ENCODE data around the gene RMDN2. TPM values are rescaled to one million over a fixed set of nuclear protein-coding genes. Genes with fewer than 3 reads are reported as not detected.

The RMDN2 gene
- total and polyA plus RNA-seq, 10 of the 15 experiments (the other 5 are each of a cell fraction or from before 2014, with no cell fraction given) = 2.6 to 12.4 (median 9.2) TPM

DNA sequence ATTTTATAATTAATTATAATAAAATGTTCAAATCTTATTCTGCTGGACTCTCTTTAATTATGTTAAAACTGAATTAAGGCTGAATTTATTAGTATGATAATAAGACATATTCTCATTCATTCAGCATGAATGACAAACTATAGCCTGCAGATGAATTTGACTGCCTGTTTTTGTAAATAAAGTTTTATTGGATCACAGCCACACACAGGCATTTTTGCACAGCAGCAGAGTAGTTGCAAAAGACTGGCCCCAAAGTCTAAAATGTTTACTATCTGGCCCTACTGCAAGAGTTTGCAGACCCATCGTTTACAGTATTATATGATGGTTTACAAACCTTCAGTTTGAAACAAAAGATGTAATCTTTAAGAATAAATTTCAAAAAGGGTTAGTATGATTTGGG, 58.6 kb downstream of the RMDN2 start:
- ChIA-PET SMC1A (ENCODE audit: uncharacterized antibody, unreplicated experiment) (no interaction called here), RAD21 (ENCODE audit: unreplicated experiment) (interaction anchor here (3.9 kb wide), 1 partner anchor 54 kb away, joined by 15 read pairs; no protein-coding TSS in a partner anchor), POLR2A (no interaction called here), CTCF (interaction anchor here (1.4 to 1.6 kb wide), 3 partner anchors 53 to 290 kb away, joined by 3 to 17 read pairs (median 3); no protein-coding TSS in a partner anchor)
- DNase-seq (ENCODE audit: low read depth, low spot score) (no peak), ATAC-seq (no peak), FAIRE-seq (no peak)
- H3K36me3 ChIP-seq (ENCODE audit: control insufficient read depth in 2 of 2, insufficient read depth in 2 of 2, low read length in 1 of 2) = no peaks in the 10 kb centered on the region
- WGBS (ENCODE audit: insufficient coverage, insufficient replicate concordance, low lambda C conversion rate, missing lambda C conversion rate) = 36% methylated on average over 1 of the region's 1 CpG
- H3K9me3 ChIP-seq (replicated peaks; ENCODE audit: control insufficient read depth, insufficient read depth, low read length) = no peaks in the 10 kb centered on the region; the same call in 2 of the 3 replicates
- no peak overlapping the region for H3K4me3 ChIP-seq
- H3K79me2 ChIP-seq (ENCODE audit: control insufficient read depth, insufficient read depth, low read length) = no peaks in the 10 kb centered on the region
- no peak overlapping the region for H3K27ac ChIP-seq (ENCODE audit: control insufficient read depth, insufficient read depth)
- H2AFZ ChIP-seq (ENCODE audit: control insufficient read depth, low read depth, low read length) = no peak overlapping the region
- TF ChIP-seq CEBPB (IDR thresholded peaks at IDR 0.05; ENCODE audit: borderline replicate concordance in 1 of 2, low read depth in 2 of 2, low read length in 2 of 2) = no peak
- TF ChIP-seq, protein P1, sequence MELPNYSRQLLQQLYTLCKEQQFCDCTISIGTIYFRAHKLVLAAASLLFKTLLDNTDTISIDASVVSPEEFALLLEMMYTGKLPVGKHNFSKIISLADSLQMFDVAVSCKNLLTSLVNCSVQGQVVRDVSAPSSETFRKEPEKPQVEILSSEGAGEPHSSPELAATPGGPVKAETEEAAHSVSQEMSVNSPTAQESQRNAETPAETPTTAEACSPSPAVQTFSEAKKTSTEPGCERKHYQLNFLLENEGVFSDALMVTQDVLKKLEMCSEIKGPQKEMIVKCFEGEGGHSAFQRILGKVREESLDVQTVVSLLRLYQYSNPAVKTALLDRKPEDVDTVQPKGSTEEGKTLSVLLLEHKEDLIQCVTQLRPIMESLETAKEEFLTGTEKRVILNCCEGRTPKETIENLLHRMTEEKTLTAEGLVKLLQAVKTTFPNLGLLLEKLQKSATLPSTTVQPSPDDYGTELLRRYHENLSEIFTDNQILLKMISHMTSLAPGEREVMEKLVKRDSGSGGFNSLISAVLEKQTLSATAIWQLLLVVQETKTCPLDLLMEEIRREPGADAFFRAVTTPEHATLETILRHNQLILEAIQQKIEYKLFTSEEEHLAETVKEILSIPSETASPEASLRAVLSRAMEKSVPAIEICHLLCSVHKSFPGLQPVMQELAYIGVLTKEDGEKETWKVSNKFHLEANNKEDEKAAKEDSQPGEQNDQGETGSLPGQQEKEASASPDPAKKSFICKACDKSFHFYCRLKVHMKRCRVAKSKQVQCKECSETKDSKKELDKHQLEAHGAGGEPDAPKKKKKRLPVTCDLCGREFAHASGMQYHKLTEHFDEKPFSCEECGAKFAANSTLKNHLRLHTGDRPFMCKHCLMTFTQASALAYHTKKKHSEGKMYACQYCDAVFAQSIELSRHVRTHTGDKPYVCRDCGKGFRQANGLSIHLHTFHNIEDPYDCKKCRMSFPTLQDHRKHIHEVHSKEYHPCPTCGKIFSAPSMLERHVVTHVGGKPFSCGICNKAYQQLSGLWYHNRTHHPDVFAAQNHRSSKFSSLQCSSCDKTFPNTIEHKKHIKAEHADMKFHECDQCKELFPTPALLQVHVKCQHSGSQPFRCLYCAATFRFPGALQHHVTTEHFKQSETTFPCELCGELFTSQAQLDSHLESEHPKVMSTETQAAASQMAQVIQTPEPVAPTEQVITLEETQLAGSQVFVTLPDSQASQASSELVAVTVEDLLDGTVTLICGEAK (IDR thresholded peaks at IDR 0.05; ENCODE audit: borderline replicate concordance) = peak; percentile 60
- in situ Hi-C loops (cut with MboI) = loop anchor here (5.0 kb wide), 1 partner anchor 284 kb away; no protein-coding TSS in a partner anchor
- H4K20me1 ChIP-seq (ENCODE audit: control insufficient read depth, insufficient read depth) = no peaks in the 10 kb centered on the region
- H3K4me1 ChIP-seq (ENCODE audit: control insufficient read depth, insufficient read depth, low read length) = no peaks in the 10 kb centered on the region
- H3K27me3 ChIP-seq (replicated peaks in 1 of 2; ENCODE audit: control insufficient read depth in 2 of 2, insufficient read depth in 2 of 2, low read length in 1 of 2) = no peaks in the 10 kb centered on the region
- intact Hi-C loops (cut with micrococcal nuclease; ENCODE audit: unreplicated experiment) = loop anchor here (1.0 to 5.0 kb wide), 2 partner anchors 91 to 132 kb away; no protein-coding TSS in a partner anchor
- H3K9ac ChIP-seq (ENCODE audit: control insufficient read depth, insufficient read depth, low read length) = no peak overlapping the region
- BruUV-seq (replicated peaks) = no TSS peak
- H3K4me2 ChIP-seq (ENCODE audit: control insufficient read depth, insufficient read depth) = no peak overlapping the region
